BE2C (cell line): ENCODE results near the gene HDAC4.

ENCODE experiments used
- DNase-seq: peaks from one replicate; pipeline ENCODE4 v3.0.0-alpha.2; 2020
- H3K27me3 ChIP-seq: fragments of 250-450 bp; sonication (Bioruptor Pico); 2 replicates; pipeline ENCODE4 v1.5.1; 2020; ENCODE audit warnings: mild to moderate bottlenecking
- H3K36me3 ChIP-seq: fragments of 250-450 bp; sonication (Bioruptor Pico); 2 replicates; pipeline ENCODE4 v1.5.1; 2020; ENCODE audit warnings: mild to moderate bottlenecking
- H3K4me1 ChIP-seq: fragments of 250-450 bp; sonication (Bioruptor Pico); 2 replicates; pipeline ENCODE4 v1.5.1; 2020
- H3K4me3 ChIP-seq: 2 replicates; pipeline ENCODE4 v1.5.1; 2011; ENCODE audit warnings: low read depth, low read length
- H3K9me3 ChIP-seq: fragments of 250-450 bp; sonication (Bioruptor Pico); 2 replicates; pipeline ENCODE4 v1.5.1; 2020
- TF ChIP-seq, protein P1 (sequence below): IDR thresholded peaks from 2 replicates; pipeline ENCODE4 v1.5.1; 2012; ENCODE audit warnings: mild to moderate bottlenecking, low read depth, low read length

HDAC4 gene

DNA sequence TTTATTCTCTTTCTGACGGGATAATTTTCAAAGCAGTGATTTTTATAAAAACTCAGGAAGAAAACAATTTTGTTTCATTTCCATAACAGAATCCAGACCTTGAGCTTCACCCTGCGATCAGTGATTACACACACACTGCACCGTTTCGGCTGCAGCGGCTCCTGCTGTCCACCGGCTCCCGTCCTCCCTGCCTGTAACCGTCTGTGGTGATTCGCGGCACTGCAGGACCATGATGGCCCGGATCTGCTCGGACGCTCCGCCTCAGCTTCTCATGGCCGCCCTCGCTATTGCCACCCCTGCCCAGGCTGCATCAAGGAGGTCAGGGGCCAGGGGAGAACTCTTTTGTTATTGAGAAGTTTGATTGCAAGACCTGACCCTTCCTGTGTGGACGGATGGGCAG lies 306.9 kb downstream of the HDAC4 start:
- DNase-seq, result no peak
- Histone ChIP-seq H3K4me1 (no peaks in the 10 kb centered on the region), H3K4me3 (no peak overlapping the region), H3K36me3 (no peaks in the 10 kb centered on the region; the same call in 1 of the 2 replicates), H3K27me3 (no peaks in the 10 kb centered on the region), H3K9me3 (no peaks in the 10 kb centered on the region)
- TF ChIP-seq, protein P1, sequence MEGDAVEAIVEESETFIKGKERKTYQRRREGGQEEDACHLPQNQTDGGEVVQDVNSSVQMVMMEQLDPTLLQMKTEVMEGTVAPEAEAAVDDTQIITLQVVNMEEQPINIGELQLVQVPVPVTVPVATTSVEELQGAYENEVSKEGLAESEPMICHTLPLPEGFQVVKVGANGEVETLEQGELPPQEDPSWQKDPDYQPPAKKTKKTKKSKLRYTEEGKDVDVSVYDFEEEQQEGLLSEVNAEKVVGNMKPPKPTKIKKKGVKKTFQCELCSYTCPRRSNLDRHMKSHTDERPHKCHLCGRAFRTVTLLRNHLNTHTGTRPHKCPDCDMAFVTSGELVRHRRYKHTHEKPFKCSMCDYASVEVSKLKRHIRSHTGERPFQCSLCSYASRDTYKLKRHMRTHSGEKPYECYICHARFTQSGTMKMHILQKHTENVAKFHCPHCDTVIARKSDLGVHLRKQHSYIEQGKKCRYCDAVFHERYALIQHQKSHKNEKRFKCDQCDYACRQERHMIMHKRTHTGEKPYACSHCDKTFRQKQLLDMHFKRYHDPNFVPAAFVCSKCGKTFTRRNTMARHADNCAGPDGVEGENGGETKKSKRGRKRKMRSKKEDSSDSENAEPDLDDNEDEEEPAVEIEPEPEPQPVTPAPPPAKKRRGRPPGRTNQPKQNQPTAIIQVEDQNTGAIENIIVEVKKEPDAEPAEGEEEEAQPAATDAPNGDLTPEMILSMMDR, result no peak

DNA sequence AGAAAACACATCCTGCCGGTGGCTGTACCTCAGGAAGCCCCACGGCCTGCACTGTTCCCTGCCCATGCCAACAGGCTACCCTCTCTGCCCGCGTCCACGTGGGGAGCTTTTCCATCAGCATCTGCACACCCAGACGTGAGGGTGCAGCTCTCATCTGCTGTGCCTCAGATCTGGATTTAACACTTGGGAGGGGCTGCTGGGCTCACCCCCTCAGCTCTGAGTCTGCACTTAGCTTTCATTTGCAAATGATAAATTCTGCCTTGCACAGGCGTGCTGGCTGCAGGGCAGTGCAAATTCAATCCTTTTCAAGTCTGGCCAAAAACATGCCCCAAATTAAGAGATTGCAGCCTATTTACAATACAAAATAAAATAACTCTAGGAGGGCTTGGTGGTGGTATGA lies 307.3 kb downstream of the HDAC4 start:
- H3K4me1 ChIP-seq, result no peaks in the 10 kb centered on the region
- TF ChIP-seq, protein P1, result no peak
- H3K36me3 ChIP-seq, result no peaks in the 10 kb centered on the region; the same call in 1 of the 2 replicates
- DNase-seq, result no peak
- no peaks in the 10 kb centered on the region for H3K27me3 ChIP-seq
- no peak overlapping the region for H3K4me3 ChIP-seq
- H3K9me3 ChIP-seq, result no peaks in the 10 kb centered on the region

DNA sequence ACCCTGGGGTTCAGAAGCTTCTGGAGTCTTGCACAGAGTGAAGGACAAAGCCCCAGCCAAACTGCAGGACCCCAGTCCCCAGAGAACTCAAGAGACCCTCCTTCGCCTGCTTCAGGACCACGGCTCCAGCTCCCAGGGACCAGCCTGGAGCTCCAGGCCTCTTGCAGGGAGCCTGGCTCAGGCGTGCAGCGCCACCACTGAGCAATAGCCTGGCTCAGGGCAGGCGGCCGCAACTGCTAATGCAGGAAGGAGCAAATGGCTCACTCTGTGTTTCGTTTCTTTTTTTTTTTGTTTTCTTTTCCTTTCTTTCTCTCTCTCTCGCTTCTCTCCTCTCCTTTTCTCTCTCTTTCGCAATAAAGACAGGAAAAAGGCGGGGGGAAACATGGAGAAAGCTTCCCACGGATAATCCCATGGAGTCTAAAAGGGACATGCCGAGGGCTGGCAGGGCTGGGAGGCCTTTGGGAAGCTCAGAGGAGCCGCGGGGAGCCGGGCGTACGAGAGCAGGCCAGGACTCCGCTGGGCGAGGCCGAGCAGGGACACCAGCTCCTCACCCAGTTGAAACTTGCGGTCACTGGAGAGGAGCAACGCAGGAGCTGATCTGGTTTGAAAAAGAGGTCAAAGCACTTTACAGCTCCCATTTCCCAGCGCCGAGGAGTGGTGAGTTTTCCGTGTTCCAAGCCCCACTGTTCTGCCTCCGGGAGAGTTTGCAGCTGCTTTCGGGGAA lies 308.1 kb downstream of the HDAC4 start:
- Histone ChIP-seq H3K4me3 (no peak overlapping the region), H3K27me3 (no peaks in the 10 kb centered on the region), H3K4me1 (no peaks in the 10 kb centered on the region), H3K36me3 (no peaks in the 10 kb centered on the region; the same call in none of the 2 replicates), H3K9me3 (no peaks in the 10 kb centered on the region)
- DNase-seq, result no peak
- TF ChIP-seq, protein P1, result no peak

DNA sequence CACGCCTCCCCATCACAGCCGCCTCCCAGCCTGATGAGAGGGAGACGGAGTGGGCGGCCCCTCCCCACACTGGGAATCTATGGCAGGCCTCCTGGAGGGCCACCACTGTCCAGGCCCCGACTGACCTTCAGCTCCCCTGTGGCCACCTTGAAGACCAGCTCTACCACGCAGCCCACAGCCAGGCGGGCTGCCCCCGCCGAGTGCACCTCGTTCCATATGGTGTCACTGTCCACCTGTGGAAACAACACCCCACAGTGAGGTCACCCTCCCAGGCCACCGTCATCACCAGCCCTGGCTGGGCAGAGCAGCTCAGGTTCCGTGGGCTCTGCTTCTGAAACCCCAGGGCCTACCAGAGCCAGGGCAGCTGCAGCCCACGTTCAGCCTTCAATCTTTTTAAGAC lies 310.9 kb downstream of the HDAC4 start:
- H3K36me3 ChIP-seq, result no peaks in the 10 kb centered on the region; the same call in none of the 2 replicates

DNA sequence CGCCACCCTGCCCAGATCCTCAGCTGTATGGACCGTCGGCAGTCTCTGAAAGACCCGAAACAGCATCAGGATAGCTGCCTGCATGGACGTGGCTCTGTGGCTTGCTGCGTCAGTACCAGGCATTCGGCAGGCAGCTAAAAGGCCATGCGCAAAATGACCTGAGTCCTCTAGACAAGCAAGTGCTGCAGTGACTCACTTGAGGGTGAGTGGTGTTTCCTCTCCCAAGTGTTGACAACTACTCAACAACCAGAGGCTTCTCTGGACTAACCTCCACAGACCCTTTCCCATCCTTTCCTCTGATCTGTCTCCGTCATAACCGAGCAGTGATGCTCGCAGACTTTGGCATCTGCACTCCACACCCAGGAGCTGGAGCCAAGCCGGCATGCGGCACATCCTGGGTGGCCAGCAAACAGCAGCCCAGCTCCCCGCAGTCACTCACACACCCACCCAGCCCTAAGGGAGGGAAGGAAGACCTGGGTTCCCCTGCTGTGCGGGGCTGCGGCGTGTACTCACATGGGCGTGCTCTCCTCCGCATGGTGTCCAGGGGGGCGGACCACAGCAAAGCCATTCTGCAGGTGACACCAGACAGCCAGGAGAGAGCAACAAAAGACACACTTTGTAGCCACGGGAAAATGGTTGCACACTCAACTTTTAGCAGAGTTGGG lies 313.6 kb downstream of the HDAC4 start:
- Histone ChIP-seq H3K4me1 (no peaks in the 10 kb centered on the region), H3K4me3 (no peak overlapping the region), H3K9me3 (no peaks in the 10 kb centered on the region), H3K36me3 (peaks cover 5% of the 10 kb centered on the region), H3K27me3 (no peaks in the 10 kb centered on the region)
- TF ChIP-seq, protein P1, result no peak
- no peak for DNase-seq

More for the DNA sequence above, 310.9 kb downstream of the HDAC4 start:
- H3K4me1 ChIP-seq, result no peaks in the 10 kb centered on the region
- no peaks in the 10 kb centered on the region for H3K9me3 ChIP-seq
- TF ChIP-seq, protein P1, result no peak
- no peak overlapping the region for H3K4me3 ChIP-seq
- no peaks in the 10 kb centered on the region for H3K27me3 ChIP-seq
- DNase-seq, result no peak

DNA sequence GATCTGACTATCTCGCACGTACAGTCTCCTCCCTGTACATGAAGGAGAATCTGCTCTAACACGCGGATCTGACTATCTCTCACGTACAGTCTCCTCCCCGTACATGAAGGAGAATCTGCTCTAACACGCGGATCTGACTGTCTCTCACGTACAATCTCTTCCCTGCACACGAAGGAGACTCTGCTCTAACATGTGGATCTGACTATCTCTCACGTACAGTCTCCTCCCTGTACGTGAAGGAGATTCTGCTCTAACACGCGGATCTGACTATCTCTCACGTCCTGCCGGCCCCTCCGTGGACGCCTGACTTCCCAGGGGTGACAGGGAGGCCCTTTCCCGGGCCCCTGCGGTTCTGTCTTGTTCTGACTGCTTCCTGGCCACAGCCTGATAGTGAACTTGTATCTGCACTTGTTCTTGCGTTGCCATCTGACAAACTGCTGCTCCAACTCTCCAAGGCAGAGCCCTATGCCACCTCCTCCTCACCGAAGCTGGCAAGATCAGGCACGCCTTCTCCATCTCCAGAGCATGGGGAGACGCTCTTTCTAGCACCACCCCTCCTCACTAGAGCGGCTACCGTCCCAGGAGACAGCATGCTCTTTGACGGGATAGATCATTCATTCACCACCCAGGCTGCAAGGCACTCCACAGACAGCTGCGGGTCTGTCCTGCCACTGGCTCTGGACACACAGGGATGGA lies 314.3 kb downstream of the HDAC4 start:
- Histone ChIP-seq H3K36me3 (peaks cover 5% of the 10 kb centered on the region), H3K4me1 (no peaks in the 10 kb centered on the region), H3K27me3 (no peaks in the 10 kb centered on the region), H3K4me3 (no peak overlapping the region), H3K9me3 (no peaks in the 10 kb centered on the region)
- no peak for DNase-seq
- TF ChIP-seq, protein P1, result no peak
